Dendritic cell treated with granulocyte-macrophage colony-stimulating factor and Interleukin-4, amounts not matched to agents 40 ng/mL and 50 ng/mL, for 4 days (primary cell): ENCODE results near the gene TBL1X.

Source experiments
- H3K27ac Mint-ChIP-seq: one replicate; pipeline ENCODE4 v1.8.0; 2022; ENCODE audit warnings: mild to moderate bottlenecking, mixed read lengths
- H3K27me3 Mint-ChIP-seq: one replicate; pipeline ENCODE4 v1.8.0; 2022; ENCODE audit warnings: mild to moderate bottlenecking, mixed read lengths
- H3K36me3 Mint-ChIP-seq: one replicate; pipeline ENCODE4 v1.8.0; 2022; ENCODE audit warnings: low read depth, mixed read lengths
- H3K4me1 Mint-ChIP-seq: one replicate; pipeline ENCODE4 v1.8.0; 2022; ENCODE audit warnings: low read depth, mixed read lengths
- H3K4me3 Mint-ChIP-seq: one replicate; pipeline ENCODE4 v1.8.0; 2022; ENCODE audit warnings: mild to moderate bottlenecking, moderate library complexity, mixed read lengths
- H3K9me3 Mint-ChIP-seq: one replicate; pipeline ENCODE4 v1.8.0; 2022; ENCODE audit warnings: mixed read lengths
- intact Hi-C: fragments of 100-400 bp; cut with micrococcal nuclease; formaldehyde crosslinking; loops from one replicate; pipeline ENCODE4 v1.15.0; 2022

Gene TBL1X

DNA sequence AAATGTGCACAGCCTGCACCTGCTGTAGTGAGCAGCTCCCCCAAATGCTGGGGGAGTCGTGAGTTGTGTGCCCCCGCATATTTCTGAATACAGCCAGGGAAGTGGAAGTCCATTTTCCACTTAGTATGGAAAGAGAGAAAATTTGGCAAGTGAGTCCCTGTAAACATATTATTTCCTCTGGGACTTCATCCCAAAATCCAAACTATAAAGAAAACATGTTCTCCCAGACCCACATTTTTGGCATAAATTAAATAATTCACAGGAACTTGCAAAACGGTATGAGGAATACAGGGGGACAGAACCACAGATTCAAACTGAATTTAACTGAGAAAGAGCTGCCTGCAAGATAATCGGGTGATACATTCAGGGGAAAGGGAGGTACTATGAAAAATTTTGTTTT, 193.6 kb downstream of the TBL1X start:
- Mint-ChIP-seq H3K27me3 (no peaks in the 10 kb centered on the region), H3K4me1 (no peaks in the 10 kb centered on the region), H3K36me3 (peaks cover 75% of the 10 kb centered on the region), H3K4me3 (no peak overlapping the region), H3K27ac (no peak overlapping the region), H3K9me3 (no peaks in the 10 kb centered on the region)
- intact Hi-C loops = no loop called here

DNA sequence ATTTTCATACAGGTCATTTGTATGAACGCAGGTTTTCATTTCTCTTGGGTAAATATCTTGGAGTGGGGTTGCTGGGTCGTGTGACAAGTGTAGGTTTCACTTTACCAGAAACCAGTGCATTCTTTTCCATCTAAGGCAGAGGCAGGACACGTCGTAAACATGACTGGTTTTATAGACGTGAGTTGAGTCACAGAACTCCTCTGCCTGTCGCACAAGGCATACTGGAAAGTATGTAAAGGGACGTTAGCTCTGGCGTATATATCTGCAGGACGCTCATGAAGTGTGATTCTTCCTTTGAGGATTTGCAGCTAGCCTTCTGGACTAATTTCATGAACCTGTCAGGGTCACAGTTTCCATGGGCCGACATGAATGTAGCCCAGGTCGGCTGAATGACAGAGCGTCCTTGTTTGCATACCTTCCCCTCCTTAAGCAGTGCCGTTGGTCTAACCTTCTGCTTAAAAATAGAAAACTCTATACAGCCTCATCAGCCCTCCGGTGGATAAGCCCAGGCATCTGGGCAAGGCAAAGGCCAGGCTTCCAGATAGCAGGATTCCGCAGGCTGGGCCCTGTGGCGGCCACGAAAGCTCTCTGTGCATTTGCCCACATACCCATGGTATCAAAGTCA, 194.8 kb downstream of the TBL1X start:
- H3K27ac Mint-ChIP-seq = no peak overlapping the region
- no peak overlapping the region for H3K4me3 Mint-ChIP-seq
- H3K9me3 Mint-ChIP-seq = no peaks in the 10 kb centered on the region
- intact Hi-C loops = no loop called here
- H3K27me3 Mint-ChIP-seq = no peaks in the 10 kb centered on the region
- no peaks in the 10 kb centered on the region for H3K4me1 Mint-ChIP-seq
- peaks cover 62% of the 10 kb centered on the region for H3K36me3 Mint-ChIP-seq

GRCh38 chrX:9662148-9662547, 197.3 kb downstream of the TBL1X start:
- peaks cover 3% of the 10 kb centered on the region for H3K4me1 Mint-ChIP-seq
- H3K36me3 Mint-ChIP-seq = peaks cover 42% of the 10 kb centered on the region
- H3K9me3 Mint-ChIP-seq = no peaks in the 10 kb centered on the region
- H3K4me3 Mint-ChIP-seq = no peak overlapping the region
- no peaks in the 10 kb centered on the region for H3K27me3 Mint-ChIP-seq
- intact Hi-C loops = no loop called here
- H3K27ac Mint-ChIP-seq = no peak overlapping the region

DNA sequence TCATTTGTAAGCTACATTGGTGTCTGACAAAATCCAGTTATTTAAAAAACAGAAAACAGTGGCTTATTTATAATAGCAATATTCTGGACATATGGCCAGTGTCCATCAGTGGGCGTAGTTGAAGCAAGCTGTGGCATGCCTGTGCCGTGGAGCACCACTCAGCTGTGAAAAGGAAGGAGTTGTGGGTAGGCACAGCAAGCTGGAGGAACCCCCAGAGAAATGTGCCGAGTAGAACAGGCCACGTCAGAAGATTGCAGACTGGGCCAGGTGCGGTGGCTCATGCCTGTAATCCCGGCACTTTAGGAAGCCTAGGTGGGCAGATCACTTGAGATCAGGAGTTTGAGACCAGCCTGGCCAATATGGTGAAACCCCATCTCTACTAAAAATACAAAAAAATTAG, 198.4 kb downstream of the TBL1X start:
- intact Hi-C loops = no loop called here
- Mint-ChIP-seq H3K27ac (no peak overlapping the region), H3K27me3 (no peaks in the 10 kb centered on the region), H3K4me3 (no peak overlapping the region), H3K4me1 (peaks cover 4% of the 10 kb centered on the region), H3K36me3 (peaks cover 33% of the 10 kb centered on the region), H3K9me3 (no peaks in the 10 kb centered on the region)

DNA sequence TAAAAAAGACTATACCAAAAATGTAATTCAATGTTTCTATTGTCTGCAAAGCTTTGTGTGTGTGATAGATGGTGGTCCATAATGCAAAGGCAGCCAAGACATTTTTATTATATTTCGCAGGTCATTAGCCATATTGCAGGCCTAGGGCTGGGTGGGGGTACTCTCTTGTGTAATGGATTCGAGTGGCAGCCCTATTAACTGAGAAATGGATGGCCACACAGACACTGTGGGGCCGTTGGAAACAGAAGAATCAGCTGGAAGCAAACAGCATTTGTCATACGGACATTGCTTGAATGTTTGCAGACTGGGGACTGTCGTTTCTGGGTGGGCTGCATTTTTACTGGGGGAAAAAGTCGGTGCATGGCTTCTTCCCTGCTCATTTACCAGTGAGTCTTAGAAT, 199.4 kb downstream of the TBL1X start:
- no peaks in the 10 kb centered on the region for H3K27me3 Mint-ChIP-seq
- H3K4me3 Mint-ChIP-seq = no peak overlapping the region
- H3K4me1 Mint-ChIP-seq = peaks cover 4% of the 10 kb centered on the region
- intact Hi-C loops = no loop called here
- no peaks in the 10 kb centered on the region for H3K9me3 Mint-ChIP-seq
- H3K27ac Mint-ChIP-seq = no peak overlapping the region
- peaks cover 24% of the 10 kb centered on the region for H3K36me3 Mint-ChIP-seq

DNA sequence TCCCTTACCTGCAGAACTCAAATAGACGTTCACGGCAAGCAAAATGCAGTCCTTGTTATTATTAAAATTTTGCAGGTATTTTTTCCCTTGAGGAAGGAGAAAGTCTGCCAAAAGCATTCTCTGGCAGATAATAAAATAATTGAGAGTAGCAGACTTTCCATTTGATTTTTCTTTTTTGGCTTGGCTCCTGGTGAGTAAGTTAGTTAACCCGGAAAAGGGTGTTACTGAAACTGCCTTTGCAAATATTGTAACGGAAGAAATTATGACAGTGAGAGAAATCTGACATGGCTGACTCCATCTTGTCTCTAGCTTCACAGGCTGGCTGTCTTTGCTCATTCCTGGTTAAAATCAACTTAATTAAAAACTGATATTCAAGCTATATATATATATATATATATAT, 200.3 kb downstream of the TBL1X start:
- Mint-ChIP-seq H3K4me1 (peaks cover 4% of the 10 kb centered on the region), H3K27ac (no peak overlapping the region), H3K4me3 (no peak overlapping the region), H3K27me3 (no peaks in the 10 kb centered on the region), H3K36me3 (peaks cover 18% of the 10 kb centered on the region), H3K9me3 (no peaks in the 10 kb centered on the region)
- intact Hi-C loops = no loop called here

- Mint-ChIP-seq H3K27ac (no peak overlapping the region), H3K9me3 (no peaks in the 10 kb centered on the region), H3K4me3 (no peak overlapping the region), H3K27me3 (no peaks in the 10 kb centered on the region), H3K4me1 (peaks cover 30% of the 10 kb centered on the region), H3K36me3 (peaks cover 6% of the 10 kb centered on the region)
- intact Hi-C loops = no loop called here
These were observed 203.7 kb downstream of the TBL1X start for GRCh38 chrX:9668537-9668936.

DNA sequence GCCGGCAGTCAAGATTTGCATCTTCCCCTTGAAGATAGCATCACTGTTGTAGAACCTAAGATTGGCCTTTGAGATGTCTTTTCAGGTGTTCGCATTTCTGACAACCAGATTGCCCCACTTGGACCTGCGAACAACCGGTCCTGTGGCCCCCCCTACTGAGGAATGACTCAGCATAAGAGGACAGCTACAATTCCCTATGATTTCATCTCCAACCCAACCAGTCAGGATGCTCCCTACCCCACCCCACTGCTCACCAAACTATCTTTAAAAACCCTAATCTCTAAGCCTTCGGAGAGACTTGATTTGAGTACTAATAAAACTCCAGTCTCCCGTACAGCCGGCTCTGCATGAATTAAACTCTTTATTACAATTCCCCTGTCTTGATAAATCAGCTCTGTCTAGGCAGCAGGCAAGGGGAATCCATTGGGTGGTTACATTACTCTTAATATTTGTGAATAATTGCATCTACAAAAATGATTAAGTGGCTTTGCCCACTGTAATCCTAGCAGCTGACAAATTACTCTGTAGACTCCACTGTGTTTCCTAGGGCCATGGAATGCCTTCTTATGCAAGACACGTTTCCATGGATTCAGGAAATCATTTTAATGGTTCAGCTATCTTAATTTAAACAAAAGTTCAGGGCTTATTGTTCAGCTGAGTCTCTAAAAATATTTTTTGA, 205.4 kb downstream of the TBL1X start:
- Mint-ChIP-seq H3K27me3 (no peaks in the 10 kb centered on the region), H3K36me3 (peaks cover 12% of the 10 kb centered on the region), H3K4me1 (peaks cover 30% of the 10 kb centered on the region), H3K9me3 (no peaks in the 10 kb centered on the region), H3K4me3 (no peak overlapping the region), H3K27ac (no peak overlapping the region)
- intact Hi-C loops = loop anchor here (10.0 kb wide), 1 partner anchor 325 kb away; no protein-coding TSS in a partner anchor

GRCh38 chrX:9671998-9672397, 207.1 kb downstream of the TBL1X start:
- Mint-ChIP-seq H3K9me3 (no peaks in the 10 kb centered on the region), H3K4me1 (peaks cover 40% of the 10 kb centered on the region), H3K36me3 (peaks cover 13% of the 10 kb centered on the region), H3K27ac (peak overlapping the region; percentile 79), H3K27me3 (no peaks in the 10 kb centered on the region), H3K4me3 (no peak overlapping the region)
- intact Hi-C loops = loop anchor here (10.0 kb wide), 1 partner anchor 327 kb away; no protein-coding TSS in a partner anchor

GRCh38 chrX:9676306-9676705, 211.4 kb downstream of the TBL1X start:
- peaks cover 46% of the 10 kb centered on the region for H3K4me1 Mint-ChIP-seq
- no peak overlapping the region for H3K4me3 Mint-ChIP-seq
- no peaks in the 10 kb centered on the region for H3K9me3 Mint-ChIP-seq
- peak overlapping the region; percentile 98 for H3K27ac Mint-ChIP-seq
- no peaks in the 10 kb centered on the region for H3K27me3 Mint-ChIP-seq
- peaks cover 27% of the 10 kb centered on the region for H3K36me3 Mint-ChIP-seq
- intact Hi-C loops = loop anchor here (10.0 kb wide), 1 partner anchor 332 kb away; no protein-coding TSS in a partner anchor

- no peaks in the 10 kb centered on the region for H3K9me3 Mint-ChIP-seq
- intact Hi-C loops = loop anchor here (10.0 kb wide), 1 partner anchor 332 kb away; no protein-coding TSS in a partner anchor
- H3K27me3 Mint-ChIP-seq = no peaks in the 10 kb centered on the region
- peak overlapping the region; percentile 63 for H3K4me3 Mint-ChIP-seq
- H3K27ac Mint-ChIP-seq = peak overlapping the region; percentile 98
- H3K4me1 Mint-ChIP-seq = peaks cover 42% of the 10 kb centered on the region
- peaks cover 31% of the 10 kb centered on the region for H3K36me3 Mint-ChIP-seq
These were observed 211.9 kb downstream of the TBL1X start for GRCh38 chrX:9676738-9677097.

GRCh38 chrX:9677098-9677739, 212.4 kb downstream of the TBL1X start:
- Mint-ChIP-seq H3K27me3 (no peaks in the 10 kb centered on the region), H3K36me3 (peaks cover 36% of the 10 kb centered on the region), H3K27ac (peak overlapping the region; percentile 98), H3K4me3 (peak overlapping the region; percentile 63), H3K4me1 (peaks cover 37% of the 10 kb centered on the region), H3K9me3 (no peaks in the 10 kb centered on the region)
- intact Hi-C loops = loop anchor here (10.0 kb wide), 1 partner anchor 332 kb away; no protein-coding TSS in a partner anchor

GRCh38 chrX:9678215-9678965, 213.5 kb downstream of the TBL1X start:
- H3K27ac Mint-ChIP-seq = peak overlapping the region; percentile 98
- intact Hi-C loops = loop anchor here (10.0 kb wide), 1 partner anchor 334 kb away; no protein-coding TSS in a partner anchor
- H3K27me3 Mint-ChIP-seq = no peaks in the 10 kb centered on the region
- no peaks in the 10 kb centered on the region for H3K9me3 Mint-ChIP-seq
- peaks cover 47% of the 10 kb centered on the region for H3K36me3 Mint-ChIP-seq
- H3K4me3 Mint-ChIP-seq = no peak overlapping the region
- H3K4me1 Mint-ChIP-seq = peaks cover 25% of the 10 kb centered on the region

DNA sequence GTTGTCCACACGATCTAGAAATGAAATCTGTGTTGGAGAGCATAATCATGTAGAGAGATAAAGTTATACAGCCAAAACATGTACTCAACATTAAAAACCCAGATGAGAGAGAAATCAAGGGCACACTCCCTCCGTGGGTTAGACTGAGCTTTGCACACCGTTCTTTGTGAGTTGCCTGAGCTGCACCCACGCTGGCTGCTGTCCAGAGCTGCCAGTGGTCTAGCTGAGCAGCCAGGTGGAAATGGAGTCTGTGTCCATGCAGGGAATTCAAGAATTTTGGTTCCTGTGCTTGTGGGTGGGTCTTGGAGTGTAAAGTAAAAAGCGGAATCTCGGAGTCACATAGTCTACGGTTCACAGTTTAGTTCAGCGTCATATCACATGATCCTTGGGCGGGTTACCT, 216.2 kb downstream of the TBL1X start:
- no peak overlapping the region for H3K27ac Mint-ChIP-seq
- no peak overlapping the region for H3K4me3 Mint-ChIP-seq
- H3K9me3 Mint-ChIP-seq = no peaks in the 10 kb centered on the region
- intact Hi-C loops = no loop called here
- peaks cover 23% of the 10 kb centered on the region for H3K4me1 Mint-ChIP-seq
- no peaks in the 10 kb centered on the region for H3K27me3 Mint-ChIP-seq
- H3K36me3 Mint-ChIP-seq = peaks cover 64% of the 10 kb centered on the region
